Mammary epithelial cell (primary cell): ENCODE measurements around the gene SEPTIN5.

Experiments used
- CTCF ChIP-seq, 2 donors: IDR thresholded peaks in 1 of 2; conservative IDR thresholded peaks in 1 of 2; 2 replicates each; pipeline ENCODE4 v1.5.1; 2011 to 2012; ENCODE audit warnings: inconsistent platforms in 2 of 2, low read length in 2 of 2, mild to moderate bottlenecking in 2 of 2, control low read depth in 1 of 2, low read depth in 1 of 2; ENCODE audit not compliant: insufficient read depth in 1 of 2; ENCODE audit errors: extremely low read depth in 1 of 2
- EZH2 ChIP-seq: IDR thresholded peaks from 2 replicates; pipeline ENCODE4 v1.6.1; 2012; ENCODE audit warnings: low read length, inconsistent platforms, borderline replicate concordance

DNA sequence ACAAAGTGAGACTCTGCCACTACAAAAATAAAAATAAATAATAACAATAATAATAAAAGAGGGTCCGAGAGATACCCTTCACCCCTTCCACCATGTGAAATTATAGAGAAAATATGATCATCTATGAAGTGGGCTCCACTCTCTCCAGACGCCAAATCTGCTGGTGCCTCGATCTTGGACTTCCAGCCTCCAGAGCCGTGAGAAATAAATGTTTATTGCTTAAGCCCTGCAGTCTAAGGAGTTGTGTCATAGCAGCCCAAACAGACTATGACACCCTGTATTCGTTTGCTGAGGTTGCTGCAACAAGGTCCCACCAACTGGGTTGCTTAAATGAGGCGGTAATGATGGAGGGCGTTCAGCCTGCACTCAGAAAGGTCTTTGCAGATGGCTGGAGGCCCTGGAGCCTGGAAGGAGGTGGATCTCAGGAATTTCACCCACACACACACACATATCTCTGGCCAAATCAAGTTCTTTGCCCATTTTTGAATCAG lies 7.6 kb upstream of the SEPTIN5 start:
- no peak for TF ChIP-seq CTCF (conservative IDR thresholded peaks at IDR 0.05 in 1 of 2, IDR thresholded peaks at IDR 0.05 in 1 of 2; ENCODE audit: extremely low read depth in 1 of 2, insufficient read depth in 1 of 2, low read depth in 1 of 2, low read length in 2 of 2)
- no peak for TF ChIP-seq EZH2
